SK-N-SH treated with all-trans-retinoic acid at 6 μM for 48 hours (cell line): ENCODE results near the gene POLR2M.

Experiments used
- ATAC-seq: fragments of 200-7000 bp; cut with Tn5 transposase; 3 replicates; pipeline ENCODE4 v1.9.1; 2020; ENCODE audit warnings: mild to moderate bottlenecking, moderate library complexity
- CSDC2 ChIP-seq: fragments of 250-450 bp; sonication (Bioruptor Pico); IDR thresholded peaks from 2 replicates; pipeline ENCODE4 v1.5.0; 2020; ENCODE audit warnings: mild to moderate bottlenecking, moderate library complexity
- GLIS3 ChIP-seq: fragments of 250-450 bp; sonication (Bioruptor Pico); IDR thresholded peaks from 2 replicates; pipeline ENCODE4 v1.5.0; 2020; ENCODE audit warnings: mild to moderate bottlenecking, moderate library complexity
- ISL1 ChIP-seq: fragments of 250-450 bp; sonication (Bioruptor Pico); IDR thresholded peaks from 2 replicates; pipeline ENCODE4 v2.1.2; 2022; ENCODE audit warnings: mild to moderate bottlenecking, moderate library complexity
- OSR1 ChIP-seq: fragments of 250-450 bp; sonication (Bioruptor Pico); IDR thresholded peaks from 2 replicates; pipeline ENCODE4 v1.8.0; 2022; ENCODE audit warnings: moderate library complexity, mild to moderate bottlenecking, inconsistent platforms
- PPARA ChIP-seq: fragments of 250-450 bp; sonication (Bioruptor Pico); IDR thresholded peaks from 2 replicates; pipeline ENCODE4 v1.5.0; 2020; ENCODE audit warnings: mild to moderate bottlenecking, borderline replicate concordance
- TCF4 ChIP-seq: fragments of 250-450 bp; sonication (Bioruptor Pico); IDR thresholded peaks from 2 replicates; pipeline ENCODE4 v1.8.0; 2021; ENCODE audit warnings: mild to moderate bottlenecking, moderate library complexity, borderline replicate concordance
- ZC3H10 ChIP-seq: fragments of 250-450 bp; sonication (Bioruptor Pico); IDR thresholded peaks from 2 replicates; pipeline ENCODE4 v1.5.1; 2021; ENCODE audit warnings: mild to moderate bottlenecking, moderate library complexity
- ZFP3 ChIP-seq: fragments of 250-450 bp; sonication (Bioruptor Pico); IDR thresholded peaks from 2 replicates; pipeline ENCODE4 v1.5.0; 2020; ENCODE audit warnings: mild to moderate bottlenecking, moderate library complexity
- ZFP30 ChIP-seq: fragments of 450-650 bp; formaldehyde crosslinking; IDR thresholded peaks from 2 replicates; pipeline ENCODE4 v1.5.0; 2022; ENCODE audit warnings: mild to moderate bottlenecking, moderate library complexity
- ZNF565 ChIP-seq: fragments of 450-650 bp; formaldehyde crosslinking; conservative IDR thresholded peaks from 2 replicates; pipeline ENCODE4 v1.5.0; 2020; ENCODE audit warnings: low read depth, mild to moderate bottlenecking, moderate library complexity
- ZNF70 ChIP-seq: fragments of 450-650 bp; formaldehyde crosslinking; IDR thresholded peaks from 2 replicates; pipeline ENCODE4 v1.5.0; 2020; ENCODE audit warnings: mild to moderate bottlenecking, moderate library complexity
- ZNF8 ChIP-seq: fragments of 450-650 bp; formaldehyde crosslinking; IDR thresholded peaks from 2 replicates; pipeline ENCODE4 v1.5.0; 2020; ENCODE audit warnings: mild to moderate bottlenecking, moderate library complexity
- TF ChIP-seq, protein P1 (sequence below): fragments of 250-450 bp; sonication (Bioruptor Pico); IDR thresholded peaks from 2 replicates; pipeline ENCODE4 v1.5.0; 2020; ENCODE audit warnings: mild to moderate bottlenecking, moderate library complexity
- TF ChIP-seq, protein P2 (sequence below): fragments of 250-450 bp; sonication (Bioruptor Pico); IDR thresholded peaks from 2 replicates; pipeline ENCODE4 v1.8.0; 2020; ENCODE audit warnings: mild to moderate bottlenecking, moderate library complexity, borderline replicate concordance
- TF ChIP-seq, protein P3 (sequence below): fragments of 250-450 bp; sonication (Bioruptor Pico); IDR thresholded peaks from 2 replicates; pipeline ENCODE4 v1.8.0; 2021; ENCODE audit warnings: low read depth, mild to moderate bottlenecking, moderate library complexity, borderline replicate concordance
- TF ChIP-seq, protein P4 (sequence below): fragments of 250-450 bp; sonication (Bioruptor Pico); IDR thresholded peaks from 2 replicates; pipeline ENCODE4 v1.5.1; 2020; ENCODE audit warnings: low read depth, mild to moderate bottlenecking, moderate library complexity
- TF ChIP-seq, protein P5 (sequence below): fragments of 250-450 bp; sonication (Bioruptor Pico); IDR thresholded peaks from 2 replicates; pipeline ENCODE4 v1.5.1; 2021; ENCODE audit warnings: mild to moderate bottlenecking, moderate library complexity

POLR2M gene

DNA sequence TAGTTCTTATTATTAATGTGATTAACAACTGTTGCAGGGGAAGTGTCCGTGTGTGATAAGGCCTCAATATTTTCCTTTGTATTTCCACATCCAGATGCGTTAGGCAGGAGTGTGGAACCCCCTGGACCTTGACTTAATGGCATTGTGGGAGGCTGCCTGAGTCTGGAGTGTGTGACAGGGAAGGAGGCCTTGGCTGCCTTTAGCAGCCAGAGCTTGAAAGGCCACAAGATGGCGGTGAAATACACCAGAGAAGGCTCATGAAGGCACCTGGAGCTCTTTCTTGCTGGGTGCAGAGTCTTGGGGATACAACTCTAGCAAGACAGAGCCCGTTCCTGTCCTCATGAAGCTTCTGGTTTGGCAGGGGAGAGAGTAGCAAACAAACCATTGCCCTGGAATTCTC, 36.9 kb downstream of the POLR2M start (continued):
- TF ChIP-seq, protein P1, sequence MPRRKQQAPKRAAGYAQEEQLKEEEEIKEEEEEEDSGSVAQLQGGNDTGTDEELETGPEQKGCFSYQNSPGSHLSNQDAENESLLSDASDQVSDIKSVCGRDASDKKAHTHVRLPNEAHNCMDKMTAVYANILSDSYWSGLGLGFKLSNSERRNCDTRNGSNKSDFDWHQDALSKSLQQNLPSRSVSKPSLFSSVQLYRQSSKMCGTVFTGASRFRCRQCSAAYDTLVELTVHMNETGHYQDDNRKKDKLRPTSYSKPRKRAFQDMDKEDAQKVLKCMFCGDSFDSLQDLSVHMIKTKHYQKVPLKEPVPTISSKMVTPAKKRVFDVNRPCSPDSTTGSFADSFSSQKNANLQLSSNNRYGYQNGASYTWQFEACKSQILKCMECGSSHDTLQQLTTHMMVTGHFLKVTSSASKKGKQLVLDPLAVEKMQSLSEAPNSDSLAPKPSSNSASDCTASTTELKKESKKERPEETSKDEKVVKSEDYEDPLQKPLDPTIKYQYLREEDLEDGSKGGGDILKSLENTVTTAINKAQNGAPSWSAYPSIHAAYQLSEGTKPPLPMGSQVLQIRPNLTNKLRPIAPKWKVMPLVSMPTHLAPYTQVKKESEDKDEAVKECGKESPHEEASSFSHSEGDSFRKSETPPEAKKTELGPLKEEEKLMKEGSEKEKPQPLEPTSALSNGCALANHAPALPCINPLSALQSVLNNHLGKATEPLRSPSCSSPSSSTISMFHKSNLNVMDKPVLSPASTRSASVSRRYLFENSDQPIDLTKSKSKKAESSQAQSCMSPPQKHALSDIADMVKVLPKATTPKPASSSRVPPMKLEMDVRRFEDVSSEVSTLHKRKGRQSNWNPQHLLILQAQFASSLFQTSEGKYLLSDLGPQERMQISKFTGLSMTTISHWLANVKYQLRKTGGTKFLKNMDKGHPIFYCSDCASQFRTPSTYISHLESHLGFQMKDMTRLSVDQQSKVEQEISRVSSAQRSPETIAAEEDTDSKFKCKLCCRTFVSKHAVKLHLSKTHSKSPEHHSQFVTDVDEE: no peak
- TF ChIP-seq TCF4: no peak
- no peak for TF ChIP-seq GLIS3 (CRISPR knock-in tag)
- TF ChIP-seq, protein P2, sequence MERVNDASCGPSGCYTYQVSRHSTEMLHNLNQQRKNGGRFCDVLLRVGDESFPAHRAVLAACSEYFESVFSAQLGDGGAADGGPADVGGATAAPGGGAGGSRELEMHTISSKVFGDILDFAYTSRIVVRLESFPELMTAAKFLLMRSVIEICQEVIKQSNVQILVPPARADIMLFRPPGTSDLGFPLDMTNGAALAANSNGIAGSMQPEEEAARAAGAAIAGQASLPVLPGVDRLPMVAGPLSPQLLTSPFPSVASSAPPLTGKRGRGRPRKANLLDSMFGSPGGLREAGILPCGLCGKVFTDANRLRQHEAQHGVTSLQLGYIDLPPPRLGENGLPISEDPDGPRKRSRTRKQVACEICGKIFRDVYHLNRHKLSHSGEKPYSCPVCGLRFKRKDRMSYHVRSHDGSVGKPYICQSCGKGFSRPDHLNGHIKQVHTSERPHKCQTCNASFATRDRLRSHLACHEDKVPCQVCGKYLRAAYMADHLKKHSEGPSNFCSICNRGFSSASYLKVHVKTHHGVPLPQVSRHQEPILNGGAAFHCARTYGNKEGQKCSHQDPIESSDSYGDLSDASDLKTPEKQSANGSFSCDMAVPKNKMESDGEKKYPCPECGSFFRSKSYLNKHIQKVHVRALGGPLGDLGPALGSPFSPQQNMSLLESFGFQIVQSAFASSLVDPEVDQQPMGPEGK: no peak

DNA sequence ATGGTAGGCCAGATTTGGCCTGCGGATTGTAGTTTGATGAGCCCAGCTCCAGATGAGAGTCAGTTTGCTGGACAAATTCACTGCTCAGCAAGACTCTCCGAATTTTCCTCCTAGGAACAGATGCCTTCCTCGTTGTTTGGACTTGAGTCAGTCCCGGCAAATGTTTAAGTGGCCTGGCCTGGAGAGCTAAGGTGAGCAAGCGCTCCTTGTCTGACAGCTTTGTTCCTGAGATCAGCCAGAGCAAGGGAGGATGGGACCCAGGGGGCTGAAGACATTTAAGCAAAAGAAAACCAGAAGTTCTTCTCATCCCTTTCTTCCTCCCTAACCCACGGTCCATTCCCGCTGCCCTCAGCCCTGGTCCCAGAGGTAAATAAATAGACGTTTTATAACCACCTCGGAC, 40.3 kb downstream of the POLR2M start:
- no peak for ATAC-seq
- TF ChIP-seq OSR1 (CRISPR knock-in tag) (no peak), ZFP3 (CRISPR knock-in tag) (no peak), ZFP30 (CRISPR knock-in tag) (no peak), ZNF565 (CRISPR knock-in tag) (no peak), CSDC2 (no peak), PPARA (CRISPR knock-in tag) (no peak), ZNF70 (CRISPR knock-in tag) (no peak), ISL1 (no peak)
- TF ChIP-seq, protein P2: no peak
- TF ChIP-seq, protein P3, sequence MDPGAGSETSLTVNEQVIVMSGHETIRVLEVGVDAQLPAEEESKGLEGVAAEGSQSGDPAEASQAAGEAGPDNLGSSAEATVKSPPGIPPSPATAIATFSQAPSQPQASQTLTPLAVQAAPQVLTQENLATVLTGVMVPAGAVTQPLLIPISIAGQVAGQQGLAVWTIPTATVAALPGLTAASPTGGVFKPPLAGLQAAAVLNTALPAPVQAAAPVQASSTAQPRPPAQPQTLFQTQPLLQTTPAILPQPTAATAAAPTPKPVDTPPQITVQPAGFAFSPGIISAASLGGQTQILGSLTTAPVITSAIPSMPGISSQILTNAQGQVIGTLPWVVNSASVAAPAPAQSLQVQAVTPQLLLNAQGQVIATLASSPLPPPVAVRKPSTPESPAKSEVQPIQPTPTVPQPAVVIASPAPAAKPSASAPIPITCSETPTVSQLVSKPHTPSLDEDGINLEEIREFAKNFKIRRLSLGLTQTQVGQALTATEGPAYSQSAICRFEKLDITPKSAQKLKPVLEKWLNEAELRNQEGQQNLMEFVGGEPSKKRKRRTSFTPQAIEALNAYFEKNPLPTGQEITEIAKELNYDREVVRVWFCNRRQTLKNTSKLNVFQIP (CRISPR knock-in tag): no peak
- TF ChIP-seq, protein P4, sequence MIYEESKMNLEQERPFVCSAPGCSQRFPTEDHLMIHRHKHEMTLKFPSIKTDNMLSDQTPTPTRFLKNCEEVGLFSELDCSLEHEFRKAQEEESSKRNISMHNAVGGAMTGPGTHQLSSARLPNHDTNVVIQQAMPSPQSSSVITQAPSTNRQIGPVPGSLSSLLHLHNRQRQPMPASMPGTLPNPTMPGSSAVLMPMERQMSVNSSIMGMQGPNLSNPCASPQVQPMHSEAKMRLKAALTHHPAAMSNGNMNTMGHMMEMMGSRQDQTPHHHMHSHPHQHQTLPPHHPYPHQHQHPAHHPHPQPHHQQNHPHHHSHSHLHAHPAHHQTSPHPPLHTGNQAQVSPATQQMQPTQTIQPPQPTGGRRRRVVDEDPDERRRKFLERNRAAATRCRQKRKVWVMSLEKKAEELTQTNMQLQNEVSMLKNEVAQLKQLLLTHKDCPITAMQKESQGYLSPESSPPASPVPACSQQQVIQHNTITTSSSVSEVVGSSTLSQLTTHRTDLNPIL (CRISPR knock-in tag): no peak

DNA sequence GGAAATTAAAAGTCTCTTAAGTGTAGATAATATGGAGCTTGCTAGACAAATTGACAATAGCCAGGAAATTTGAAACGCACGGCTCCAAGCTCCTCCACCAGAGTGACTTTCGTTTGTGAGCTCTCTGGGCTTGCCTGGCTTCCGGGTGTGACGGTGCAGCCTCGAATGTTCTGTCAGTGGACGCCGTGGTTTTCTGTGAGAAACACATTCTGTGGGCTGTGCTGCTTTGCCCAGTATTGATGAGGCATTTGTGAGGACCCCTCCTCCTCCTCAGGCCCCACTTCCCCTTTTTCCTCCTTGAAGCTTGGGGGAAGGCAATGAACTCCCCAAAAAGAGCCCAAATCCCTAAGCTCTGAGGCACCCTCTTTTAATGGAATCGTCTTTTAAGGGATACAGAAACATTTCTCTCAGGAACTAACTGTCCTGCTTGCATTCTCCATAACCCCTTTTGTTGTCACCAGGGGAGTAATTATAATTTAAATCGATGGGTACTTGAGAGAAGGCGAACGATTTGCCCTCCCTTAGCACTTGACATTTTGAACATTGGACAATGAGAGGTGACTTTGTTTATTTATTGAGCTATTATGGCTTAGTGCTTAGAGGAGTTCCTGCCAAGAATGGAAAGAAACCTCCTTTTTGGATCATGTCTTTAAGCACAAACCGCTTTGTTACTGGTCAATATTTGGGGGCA, 40.8 kb downstream of the POLR2M start:
- TF ChIP-seq, protein P5, sequence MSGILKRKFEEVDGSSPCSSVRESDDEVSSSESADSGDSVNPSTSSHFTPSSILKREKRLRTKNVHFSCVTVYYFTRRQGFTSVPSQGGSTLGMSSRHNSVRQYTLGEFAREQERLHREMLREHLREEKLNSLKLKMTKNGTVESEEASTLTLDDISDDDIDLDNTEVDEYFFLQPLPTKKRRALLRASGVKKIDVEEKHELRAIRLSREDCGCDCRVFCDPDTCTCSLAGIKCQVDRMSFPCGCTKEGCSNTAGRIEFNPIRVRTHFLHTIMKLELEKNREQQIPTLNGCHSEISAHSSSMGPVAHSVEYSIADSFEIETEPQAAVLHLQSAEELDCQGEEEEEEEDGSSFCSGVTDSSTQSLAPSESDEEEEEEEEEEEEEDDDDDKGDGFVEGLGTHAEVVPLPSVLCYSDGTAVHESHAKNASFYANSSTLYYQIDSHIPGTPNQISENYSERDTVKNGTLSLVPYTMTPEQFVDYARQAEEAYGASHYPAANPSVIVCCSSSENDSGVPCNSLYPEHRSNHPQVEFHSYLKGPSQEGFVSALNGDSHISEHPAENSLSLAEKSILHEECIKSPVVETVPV (CRISPR knock-in tag): no peak
- no peak for TF ChIP-seq ZNF8 (CRISPR knock-in tag)
- TF ChIP-seq ZC3H10: no peak
- TF ChIP-seq CSDC2: no peak
- no peak for TF ChIP-seq OSR1 (CRISPR knock-in tag)
- TF ChIP-seq, protein P4 (CRISPR knock-in tag): no peak
- no peak for ATAC-seq
